GM19240 (cell line): ENCODE results near the gene PLXND1.
"Not testable (repeated sequence)": the region's sequence is repeated elsewhere in the genome, so short reads cannot be mapped to it uniquely, and the experiment has no call there.

ENCODE experiments used
- DNase-seq: peaks from one replicate; pipeline ENCODE4 v3.0.0; 2011; ENCODE audit warnings: low spot score; ENCODE audit not compliant: insufficient read length

PLXND1 gene

DNA sequence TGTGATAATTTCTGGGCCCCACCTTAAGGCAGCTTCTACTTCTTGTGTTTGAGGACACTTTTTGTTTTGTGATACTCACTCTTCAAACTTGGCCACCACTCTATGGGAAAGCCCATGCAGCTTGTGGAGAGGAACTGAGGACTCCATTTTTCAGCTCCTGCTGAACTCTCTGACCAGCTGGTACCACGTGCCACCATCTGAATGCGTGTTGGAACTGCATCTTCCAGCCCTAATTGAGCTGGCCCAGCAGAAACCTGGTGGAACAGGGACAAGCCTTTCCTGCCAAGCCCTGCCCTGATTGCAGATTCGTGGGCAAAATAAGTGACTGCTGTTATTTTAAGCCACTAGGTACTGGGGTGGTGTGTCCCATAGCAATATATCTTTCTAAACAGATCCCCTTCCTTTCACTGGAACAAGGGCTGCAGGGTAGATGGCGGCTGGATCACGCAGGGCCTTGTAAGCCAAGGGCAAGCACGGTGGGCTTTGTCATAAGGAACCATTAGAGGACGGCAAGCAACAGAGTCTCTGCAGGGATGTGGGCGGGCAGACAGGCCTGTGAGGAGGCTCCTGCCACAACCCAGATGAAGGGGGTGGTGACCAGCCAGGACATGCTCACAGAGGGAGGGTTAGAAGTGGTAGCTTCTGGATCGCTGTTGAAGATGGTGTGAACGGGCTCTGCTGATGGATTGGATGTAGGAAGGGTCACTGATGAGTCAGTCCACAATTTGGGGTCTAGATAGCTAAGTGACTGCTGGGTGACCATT, 54.0 kb downstream of the PLXND1 start:
- DNase-seq: no peak

DNA sequence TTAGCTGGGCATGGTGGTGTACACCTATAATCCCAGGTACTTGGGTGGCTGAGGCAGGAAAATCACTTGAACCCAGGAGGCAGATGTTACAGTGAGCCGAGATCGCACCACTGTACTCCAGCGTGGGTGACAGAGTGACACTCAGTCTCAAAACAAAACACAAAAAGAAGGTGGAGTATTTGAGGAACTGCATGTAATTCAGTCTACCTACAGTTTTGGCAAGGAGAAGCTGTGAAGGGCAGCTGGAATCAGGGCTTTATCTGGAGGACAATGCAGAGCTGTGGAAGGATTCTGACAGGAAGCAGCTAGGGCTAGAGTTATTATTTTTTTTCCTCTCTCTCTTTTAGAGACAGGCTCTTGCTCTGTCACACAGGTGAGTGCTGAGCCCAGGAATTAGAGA, 56.7 kb downstream of the PLXND1 start:
- DNase-seq: no peak

DNA sequence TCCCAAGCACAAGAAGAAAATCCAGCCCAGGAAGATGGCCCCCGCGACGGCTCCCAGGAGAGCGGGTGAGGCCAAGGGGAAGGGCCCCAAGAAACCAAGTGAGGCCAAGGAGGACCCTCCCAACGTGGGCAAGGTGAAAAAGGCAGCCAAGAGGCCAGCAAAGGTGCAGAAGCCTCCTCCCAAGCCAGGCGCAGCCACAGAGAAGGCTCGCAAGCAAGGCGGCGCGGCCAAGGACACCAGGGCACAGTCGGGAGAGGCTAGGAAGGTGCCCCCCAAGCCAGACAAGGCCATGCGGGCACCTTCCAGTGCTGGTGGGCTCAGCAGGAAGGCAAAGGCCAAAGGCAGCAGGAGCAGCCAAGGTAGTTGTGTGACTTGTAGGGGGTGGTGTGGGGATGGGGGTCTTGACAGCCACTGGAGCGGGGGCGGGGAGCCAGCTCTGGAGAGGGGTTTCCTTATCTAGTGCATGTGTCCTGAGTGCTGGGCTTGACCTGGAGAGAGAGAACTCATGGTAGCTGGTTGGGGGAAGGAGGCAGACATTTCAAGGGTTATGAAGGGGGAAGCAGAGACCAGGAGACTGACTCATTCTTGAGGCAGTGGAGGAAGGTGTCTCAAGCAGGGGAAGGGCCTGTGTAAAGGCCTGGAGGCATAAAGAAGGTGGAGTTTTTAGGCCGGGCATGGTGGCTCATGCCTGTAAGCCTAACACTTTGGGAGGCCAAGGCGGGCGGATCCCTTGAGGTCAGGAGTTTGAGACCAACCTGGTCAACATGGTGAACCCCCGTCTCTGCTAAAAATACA, 57.3 kb downstream of the PLXND1 start:
- no peak for DNase-seq

DNA sequence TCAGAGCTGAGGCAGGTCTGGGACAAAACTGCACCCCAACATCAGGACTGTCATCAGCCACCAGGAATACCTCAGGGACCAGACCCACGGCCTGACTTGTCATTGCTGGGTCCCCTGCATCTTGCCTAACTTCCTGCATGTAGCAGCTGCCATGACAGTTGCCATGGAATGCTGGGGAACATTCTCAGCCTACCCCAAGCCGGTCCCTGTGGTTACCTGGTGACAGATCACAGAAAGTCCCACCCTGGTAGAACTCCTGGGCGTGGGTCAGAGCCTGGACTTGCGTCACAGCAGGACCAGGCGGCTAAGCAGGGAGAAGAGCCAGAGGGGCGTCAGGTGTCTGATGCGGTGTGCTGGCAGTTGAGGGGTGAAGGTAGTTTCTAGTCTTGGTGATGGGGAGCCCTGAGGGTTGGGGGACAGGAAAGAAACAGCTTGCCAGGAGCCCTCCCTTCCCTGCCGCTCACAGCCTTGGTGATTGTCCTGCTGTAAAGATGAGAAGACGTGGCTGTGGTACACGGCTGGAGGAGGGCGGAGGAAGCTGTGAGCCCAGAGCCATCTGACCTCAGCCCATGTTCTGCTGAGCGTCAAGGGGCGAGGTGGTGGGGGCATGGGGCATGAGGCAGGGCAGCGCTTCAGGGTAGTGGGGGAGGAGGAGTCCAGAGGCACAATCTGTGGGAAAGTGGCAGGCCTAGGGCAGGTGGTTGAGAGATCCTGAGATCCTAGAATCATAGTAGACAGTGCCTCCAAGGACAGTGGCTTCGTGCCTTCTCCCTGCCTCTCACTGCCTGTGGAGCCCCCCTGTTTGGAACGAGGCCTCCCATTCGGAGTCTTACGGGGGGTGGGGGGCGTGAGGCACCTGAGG, 58.1 kb downstream of the PLXND1 start:
- no peak for DNase-seq

DNA sequence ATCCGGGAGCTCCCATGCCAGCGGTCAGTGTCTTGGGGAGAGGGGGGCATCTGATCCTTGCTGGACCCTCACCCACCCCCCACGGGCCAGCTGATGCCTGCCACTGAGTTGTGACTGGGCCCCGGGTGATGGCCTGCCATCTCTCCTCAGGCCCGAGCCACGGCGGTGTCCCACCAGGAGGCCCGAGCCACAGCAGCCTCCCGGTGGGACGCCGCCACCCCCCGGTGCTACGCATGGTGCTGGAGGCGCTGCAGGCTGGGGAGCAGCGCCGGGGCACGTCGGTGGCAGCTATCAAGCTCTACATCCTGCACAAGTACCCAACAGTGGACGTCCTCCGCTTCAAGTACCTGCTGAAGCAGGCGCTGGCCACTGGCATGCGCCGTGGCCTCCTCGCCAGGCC, 59.2 kb downstream of the PLXND1 start:
- DNase-seq: no peak

DNA sequence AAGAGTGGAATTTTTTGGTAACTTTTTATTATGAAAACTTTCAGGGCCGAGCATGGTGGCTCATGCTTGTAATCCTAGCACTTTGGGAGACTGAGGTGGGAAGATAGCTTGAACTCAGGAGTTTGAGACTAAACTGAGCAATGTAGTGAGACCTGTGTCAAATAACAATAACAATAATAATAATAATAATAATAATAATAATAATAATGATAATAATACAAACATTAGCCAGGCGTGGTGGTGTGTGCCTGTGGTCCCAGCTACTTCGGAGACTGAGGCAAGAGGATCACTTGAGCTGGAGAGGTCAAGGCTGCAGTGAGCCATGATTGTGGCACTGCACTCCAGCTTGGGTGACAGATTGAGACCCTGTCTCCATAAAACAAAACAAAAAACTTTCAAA, 60.5 kb downstream of the PLXND1 start:
- not testable (repeated sequence) for DNase-seq

DNA sequence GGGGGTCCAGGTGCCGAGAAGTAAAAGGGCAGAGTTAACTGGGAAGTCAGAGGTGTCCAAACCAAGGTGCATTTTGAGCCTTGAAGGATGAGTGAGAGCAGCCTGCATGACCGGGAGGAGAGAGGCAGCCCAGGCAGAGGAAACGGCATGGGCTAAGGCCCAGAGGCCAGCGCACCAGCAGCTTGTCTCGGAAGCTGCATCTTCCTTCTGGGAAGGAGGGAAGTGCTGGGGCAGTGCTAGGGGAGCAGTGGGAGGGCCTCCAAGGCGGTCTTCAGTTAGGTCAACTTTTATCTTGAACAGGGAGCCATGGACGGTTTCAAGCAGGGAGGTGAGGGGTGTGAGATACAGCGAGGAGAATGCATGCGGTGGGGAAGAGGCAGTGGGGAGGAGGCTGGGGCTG, 62.5 kb downstream of the PLXND1 start:
- DNase-seq: no peak

DNA sequence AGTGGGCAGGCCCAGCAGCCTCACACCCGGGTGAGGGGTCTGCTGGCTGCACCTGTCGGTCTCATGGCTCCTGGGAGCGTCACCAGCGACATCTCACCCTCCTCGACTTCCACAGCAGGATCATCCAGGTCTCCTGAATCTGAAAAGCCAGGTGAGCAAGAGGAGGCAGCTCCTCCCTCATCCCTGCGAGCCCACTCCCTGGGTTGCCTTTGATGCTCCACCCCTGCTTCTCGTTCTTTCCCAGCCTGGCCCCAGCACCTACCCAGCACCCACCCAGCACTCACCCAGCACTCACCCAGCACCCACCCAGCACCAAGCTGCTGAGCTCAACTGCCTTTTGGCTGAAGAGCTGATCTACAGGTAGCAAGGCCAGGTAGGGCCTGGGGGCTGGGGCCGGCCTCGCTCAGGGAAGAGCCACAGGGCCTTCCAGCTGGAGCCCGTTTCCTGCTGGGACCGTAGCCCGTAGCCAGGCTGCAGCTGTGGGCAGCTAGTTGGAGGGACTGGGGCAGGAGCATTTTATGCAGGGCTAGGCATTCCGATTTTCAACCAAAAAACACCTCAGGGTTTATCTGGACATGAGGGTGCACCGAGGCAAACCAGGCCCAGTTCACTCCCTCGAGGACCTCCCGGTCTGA, 63.2 kb downstream of the PLXND1 start, which contains the start of gene H1-8:
Gene H1-8, plus strand, starts transcription at position 20 of the 635 bp plus-strand sequence. Its CDS starts 44 bp downstream, at position 64.
- no peak for DNase-seq

DNA sequence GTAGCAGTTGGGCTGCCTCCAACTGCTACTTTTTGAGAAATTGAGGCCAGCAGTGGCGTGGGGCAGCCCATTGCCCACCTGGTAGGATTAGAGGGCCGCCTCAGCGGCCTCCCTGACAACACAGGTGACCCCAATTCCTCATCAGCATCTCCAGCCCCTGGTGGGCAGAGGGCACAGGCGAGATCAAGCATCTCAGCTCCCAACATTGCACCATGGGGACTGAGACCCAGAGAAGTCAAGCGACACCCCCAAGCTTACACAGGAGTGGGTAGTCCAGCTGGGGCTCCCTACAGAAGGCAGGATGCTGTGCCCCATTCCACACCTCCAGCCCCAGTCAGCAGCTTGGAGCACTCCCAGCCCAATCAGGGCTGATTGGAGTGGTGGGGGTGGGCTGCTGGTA, 63.7 kb downstream of the PLXND1 start:
- DNase-seq: no peak

DNA sequence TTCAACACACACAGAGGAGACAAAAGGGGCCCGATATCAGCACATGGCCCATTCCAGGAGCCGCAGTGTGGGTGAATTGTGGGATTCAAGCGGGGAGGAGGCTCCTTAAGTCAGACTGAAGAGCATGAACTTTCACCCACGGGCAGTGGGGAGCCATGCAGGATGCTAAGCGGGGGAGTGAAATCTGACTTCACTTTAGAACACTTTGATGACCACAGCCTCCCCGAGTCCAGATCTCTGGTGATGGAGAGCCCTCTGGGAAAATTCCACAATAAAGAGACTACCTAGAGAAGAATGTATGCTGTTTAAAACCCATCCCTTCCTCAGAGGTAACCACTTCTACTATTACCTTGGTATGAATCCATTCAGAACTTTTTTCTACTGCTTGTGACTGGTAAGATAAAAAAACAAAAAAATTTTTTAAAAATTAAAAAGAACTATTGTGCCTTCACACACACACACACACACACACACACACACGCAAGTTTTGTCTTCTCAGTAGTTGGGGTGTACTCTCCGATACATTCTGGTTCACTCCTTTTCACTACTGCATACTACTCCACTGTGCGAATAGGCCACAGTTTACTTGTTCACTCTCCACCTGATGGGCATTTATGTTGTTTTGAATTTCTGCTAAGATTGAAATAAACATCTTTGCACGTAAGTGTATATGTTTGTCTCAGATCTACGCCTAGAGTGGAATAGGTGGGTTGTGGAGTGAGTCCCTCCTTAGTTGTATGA, 65.5 kb downstream of the PLXND1 start:
- no peak for DNase-seq

DNA sequence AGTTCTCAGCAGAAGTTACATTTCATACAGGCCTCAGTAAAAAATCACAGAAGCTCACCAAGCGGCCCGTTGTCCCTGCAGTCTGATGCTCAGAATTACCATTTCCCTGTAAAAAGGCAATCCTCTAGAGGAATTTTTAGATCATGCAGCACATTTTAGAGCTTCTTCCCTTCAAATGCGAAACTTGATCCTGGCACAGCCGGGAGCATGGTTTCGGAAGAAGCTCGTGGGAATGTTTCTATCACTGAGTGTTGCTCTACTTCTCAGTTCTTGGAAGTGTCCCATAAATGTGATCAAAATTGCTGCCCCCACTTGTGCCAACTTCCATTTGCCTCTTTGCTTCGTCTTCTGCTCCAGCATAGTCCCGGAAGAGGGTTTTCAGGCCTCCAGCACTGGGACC, 67.3 kb downstream of the PLXND1 start:
- no peak for DNase-seq

DNA sequence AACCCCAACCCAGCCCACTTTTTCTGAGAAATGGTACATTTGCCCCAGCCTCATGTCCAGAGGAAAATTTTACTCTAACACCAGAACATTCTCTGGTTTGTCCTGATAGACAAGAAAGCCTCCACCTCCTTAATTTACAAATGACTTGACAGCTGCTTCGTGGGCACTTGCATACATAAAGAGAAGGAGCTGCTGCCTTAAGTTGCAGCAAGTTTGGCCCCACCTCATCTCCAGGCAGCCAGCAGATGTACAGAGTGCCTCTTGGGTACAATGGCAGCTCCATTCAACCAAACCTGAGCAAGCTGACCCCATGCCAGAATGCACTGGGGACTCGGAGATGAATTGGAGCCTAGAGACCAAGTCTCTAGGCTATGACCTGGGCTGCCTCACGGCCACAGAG, 69.7 kb downstream of the PLXND1 start:
- no peak for DNase-seq

DNA sequence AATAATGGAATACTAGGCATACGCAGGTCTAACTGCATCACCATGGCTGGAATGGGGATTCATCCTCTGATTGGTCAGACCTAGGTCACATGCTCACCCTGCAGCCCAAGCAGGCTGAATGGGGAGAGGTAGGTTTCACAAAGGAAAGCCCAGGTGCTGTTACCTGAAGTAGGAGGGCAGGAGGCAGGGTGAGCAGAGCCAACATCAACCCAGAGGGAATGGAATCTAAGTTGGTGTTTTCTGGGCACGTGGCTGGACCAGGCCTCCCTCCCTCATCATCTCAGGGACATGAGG, 70.2 kb downstream of the PLXND1 start:
- no peak for DNase-seq

DNA sequence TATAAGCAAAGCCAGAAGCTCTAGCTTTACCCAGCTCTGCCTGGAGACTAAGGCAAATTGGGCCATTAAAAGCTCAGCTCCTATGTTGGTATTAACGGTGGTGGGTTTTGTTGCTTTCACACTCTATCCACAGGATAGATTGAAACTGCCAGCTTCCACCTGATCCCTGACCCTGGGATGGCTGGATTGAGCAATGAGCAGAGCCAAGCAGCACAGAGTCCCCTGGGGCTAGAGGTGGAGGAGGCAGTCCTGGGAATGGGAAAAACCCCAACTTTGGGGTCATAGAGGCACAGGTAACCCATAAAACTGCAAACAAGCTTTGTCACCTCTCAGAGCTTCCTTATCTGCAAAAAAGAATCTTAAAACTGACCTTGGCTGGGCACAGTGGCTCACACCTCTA, 71.4 kb downstream of the PLXND1 start:
- no peak for DNase-seq

DNA sequence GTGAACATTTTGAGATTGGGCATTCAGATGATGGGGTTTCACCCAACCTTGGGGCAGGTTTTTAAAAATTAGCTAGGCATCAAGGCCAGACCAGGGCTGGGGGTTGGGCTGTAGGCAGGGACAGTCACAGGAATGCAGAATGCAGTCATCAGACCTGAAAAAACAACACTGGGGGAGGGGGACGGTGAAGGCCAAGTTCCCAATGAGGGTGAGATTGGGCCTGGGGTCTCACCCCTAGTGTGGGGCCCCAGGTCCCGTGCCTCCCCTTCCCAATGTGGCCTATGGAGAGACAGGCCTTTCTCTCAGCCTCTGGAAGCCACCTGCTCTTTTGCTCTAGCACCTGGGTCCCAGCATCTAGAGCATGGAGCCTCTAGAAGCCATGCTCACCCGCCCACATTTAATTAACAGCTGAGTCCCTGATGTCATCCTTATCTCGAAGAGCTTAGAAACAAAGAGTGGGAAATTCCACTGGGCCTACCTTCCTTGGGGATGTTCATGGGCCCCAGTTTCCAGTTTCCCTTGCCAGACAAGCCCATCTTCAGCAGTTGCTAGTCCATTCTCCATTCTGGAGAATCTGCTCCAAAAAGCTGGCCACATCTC, 71.9 kb downstream of the PLXND1 start:
- DNase-seq: no peak

DNA sequence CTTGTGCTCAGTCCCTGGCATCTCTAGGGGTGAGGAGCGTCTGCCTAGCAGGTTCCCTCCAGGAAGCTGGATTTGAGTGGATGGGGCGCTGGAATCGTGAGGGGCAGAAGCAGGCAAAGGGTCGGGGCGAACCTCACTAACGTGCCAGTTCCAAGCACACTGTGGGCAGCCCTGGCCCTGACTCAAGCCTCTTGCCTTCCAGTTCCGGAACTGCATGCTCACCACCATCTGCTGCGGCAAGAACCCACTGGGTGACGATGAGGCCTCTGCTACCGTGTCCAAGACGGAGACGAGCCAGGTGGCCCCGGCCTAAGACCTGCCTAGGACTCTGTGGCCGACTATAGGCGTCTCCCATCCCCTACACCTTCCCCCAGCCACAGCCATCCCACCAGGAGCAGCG, 73.1 kb downstream of the PLXND1 start:
- no peak for DNase-seq

DNA sequence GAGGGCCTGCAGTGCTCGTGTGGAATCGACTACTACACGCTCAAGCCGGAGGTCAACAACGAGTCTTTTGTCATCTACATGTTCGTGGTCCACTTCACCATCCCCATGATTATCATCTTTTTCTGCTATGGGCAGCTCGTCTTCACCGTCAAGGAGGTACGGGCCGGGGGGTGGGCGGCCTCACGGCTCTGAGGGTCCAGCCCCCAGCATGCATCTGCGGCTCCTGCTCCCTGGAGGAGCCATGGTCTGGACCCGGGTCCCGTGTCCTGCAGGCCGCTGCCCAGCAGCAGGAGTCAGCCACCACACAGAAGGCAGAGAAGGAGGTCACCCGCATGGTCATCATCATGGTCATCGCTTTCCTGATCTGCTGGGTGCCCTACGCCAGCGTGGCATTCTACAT, 74.2 kb downstream of the PLXND1 start:
- no peak for DNase-seq

DNA sequence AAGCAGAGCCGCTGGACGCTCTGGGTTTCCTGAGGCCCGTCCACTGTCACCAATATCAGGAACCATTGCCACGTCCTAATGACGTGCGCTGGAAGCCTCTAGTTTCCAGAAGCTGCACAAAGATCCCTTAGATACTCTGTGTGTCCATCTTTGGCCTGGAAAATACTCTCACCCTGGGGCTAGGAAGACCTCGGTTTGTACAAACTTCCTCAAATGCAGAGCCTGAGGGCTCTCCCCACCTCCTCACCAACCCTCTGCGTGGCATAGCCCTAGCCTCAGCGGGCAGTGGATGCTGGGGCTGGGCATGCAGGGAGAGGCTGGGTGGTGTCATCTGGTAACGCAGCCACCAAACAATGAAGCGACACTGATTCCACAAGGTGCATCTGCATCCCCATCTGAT, 74.8 kb downstream of the PLXND1 start:
- DNase-seq: no peak

DNA sequence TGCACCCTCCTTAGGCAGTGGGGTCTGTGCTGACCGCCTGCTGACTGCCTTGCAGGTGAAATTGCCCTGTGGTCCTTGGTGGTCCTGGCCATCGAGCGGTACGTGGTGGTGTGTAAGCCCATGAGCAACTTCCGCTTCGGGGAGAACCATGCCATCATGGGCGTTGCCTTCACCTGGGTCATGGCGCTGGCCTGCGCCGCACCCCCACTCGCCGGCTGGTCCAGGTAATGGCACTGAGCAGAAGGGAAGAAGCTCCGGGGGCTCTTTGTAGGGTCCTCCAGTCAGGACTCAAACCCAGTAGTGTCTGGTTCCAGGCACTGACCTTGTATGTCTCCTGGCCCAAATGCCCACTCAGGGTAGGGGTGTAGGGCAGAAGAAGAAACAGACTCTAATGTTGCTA, 75.7 kb downstream of the PLXND1 start:
- no peak for DNase-seq

DNA sequence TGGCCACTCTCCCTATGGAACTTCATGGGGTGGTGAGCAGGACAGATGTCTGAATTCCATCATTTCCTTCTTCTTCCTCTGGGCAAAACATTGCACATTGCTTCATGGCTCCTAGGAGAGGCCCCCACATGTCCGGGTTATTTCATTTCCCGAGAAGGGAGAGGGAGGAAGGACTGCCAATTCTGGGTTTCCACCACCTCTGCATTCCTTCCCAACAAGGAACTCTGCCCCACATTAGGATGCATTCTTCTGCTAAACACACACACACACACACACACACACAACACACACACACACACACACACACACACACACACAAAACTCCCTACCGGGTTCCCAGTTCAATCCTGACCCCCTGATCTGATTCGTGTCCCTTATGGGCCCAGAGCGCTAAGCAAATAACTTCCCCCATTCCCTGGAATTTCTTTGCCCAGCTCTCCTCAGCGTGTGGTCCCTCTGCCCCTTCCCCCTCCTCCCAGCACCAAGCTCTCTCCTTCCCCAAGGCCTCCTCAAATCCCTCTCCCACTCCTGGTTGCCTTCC, 76.2 kb downstream of the PLXND1 start:
- no peak for DNase-seq
